HEK293T (cell line): Measurements from ENCODE around the gene GAB4.
"Not testable (repeated sequence)": the region's sequence is repeated elsewhere in the genome, so short reads cannot be mapped to it uniquely, and the experiment has no call there.

Source experiments
- ARNT ChIP-seq: fragments of 450-650 bp; IDR thresholded peaks from 2 replicates; pipeline ENCODE4 v1.6.1; 2017; ENCODE audit warnings: mild to moderate bottlenecking
- BHLHE40 ChIP-seq: fragments of 450-650 bp; IDR thresholded peaks from 2 replicates; pipeline ENCODE4 v1.6.1; 2016; ENCODE audit warnings: mild to moderate bottlenecking, moderate library complexity, borderline replicate concordance
- ELF4 ChIP-seq: fragments of 450-650 bp; IDR thresholded peaks from 2 replicates; pipeline ENCODE4 v1.6.1; 2017; ENCODE audit warnings: antibody characterized with exemption
- FOXA1 ChIP-seq: fragments of 450-650 bp; IDR thresholded peaks from 2 replicates; pipeline ENCODE4 v1.6.1; 2016; ENCODE audit warnings: mild to moderate bottlenecking
- FOXK2 ChIP-seq: fragments of 450-650 bp; IDR thresholded peaks from 2 replicates; pipeline ENCODE4 v1.6.1; 2016; ENCODE audit warnings: mild to moderate bottlenecking
- FOXM1 ChIP-seq: fragments of 450-650 bp; IDR thresholded peaks from 2 replicates; pipeline ENCODE4 v1.6.1; 2017; ENCODE audit warnings: mild to moderate bottlenecking, borderline replicate concordance
- HDGF ChIP-seq: fragments of 450-650 bp; IDR thresholded peaks from 2 replicates; pipeline ENCODE4 v1.6.1; 2017; ENCODE audit warnings: antibody characterized with exemption, borderline replicate concordance
- LEF1 ChIP-seq: fragments of 450-650 bp; IDR thresholded peaks from 2 replicates; pipeline ENCODE4 v1.6.1; 2017; ENCODE audit warnings: mild to moderate bottlenecking, borderline replicate concordance
- NFRKB ChIP-seq: fragments of 450-650 bp; IDR thresholded peaks from 2 replicates; pipeline ENCODE4 v1.6.1; 2016; ENCODE audit warnings: mild to moderate bottlenecking, moderate library complexity
- SP1 ChIP-seq: fragments of 450-650 bp; IDR thresholded peaks from 2 replicates; pipeline ENCODE4 v1.6.1; 2017
- SUZ12 ChIP-seq: fragments of 450-650 bp; IDR thresholded peaks from 2 replicates; pipeline ENCODE4 v1.6.1; 2016; ENCODE audit warnings: mild to moderate bottlenecking
- TARDBP ChIP-seq: fragments of 450-650 bp; IDR thresholded peaks from 2 replicates; pipeline ENCODE4 v1.6.1; 2016
- ZNF384 ChIP-seq: fragments of 450-650 bp; IDR thresholded peaks from 2 replicates; pipeline ENCODE4 v1.6.1; 2016
- TF ChIP-seq, protein P1 (sequence below): fragments of 450-650 bp; IDR thresholded peaks from 2 replicates; pipeline ENCODE4 v1.6.1; 2016

DNA sequence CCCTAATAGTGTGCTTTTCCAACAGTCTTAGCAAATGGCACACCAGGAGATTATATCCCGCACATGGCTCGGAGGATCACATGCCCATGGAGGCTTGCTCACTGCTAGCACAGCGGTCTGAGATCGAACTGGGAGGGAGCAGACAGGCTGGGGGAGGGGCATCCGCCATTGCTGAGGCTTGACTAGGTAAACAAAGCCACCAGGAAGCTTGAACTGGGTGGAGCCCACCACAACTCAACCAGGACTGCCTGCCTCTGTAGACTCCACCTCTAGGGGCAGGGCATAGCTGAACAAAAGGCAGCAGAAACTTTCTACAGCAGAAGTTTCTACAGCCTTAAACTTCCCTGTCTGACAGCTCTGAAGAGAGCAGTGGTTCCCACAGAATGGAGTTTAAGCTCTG is 16.4 kb upstream of the GAB4 start:
- TF ChIP-seq BHLHE40, FOXM1, SUZ12, TARDBP, ELF4, HDGF, SP1, FOXA1, ZNF384, FOXK2, LEF1, ARNT, NFRKB: not testable (repeated sequence)
- TF ChIP-seq, protein P1, sequence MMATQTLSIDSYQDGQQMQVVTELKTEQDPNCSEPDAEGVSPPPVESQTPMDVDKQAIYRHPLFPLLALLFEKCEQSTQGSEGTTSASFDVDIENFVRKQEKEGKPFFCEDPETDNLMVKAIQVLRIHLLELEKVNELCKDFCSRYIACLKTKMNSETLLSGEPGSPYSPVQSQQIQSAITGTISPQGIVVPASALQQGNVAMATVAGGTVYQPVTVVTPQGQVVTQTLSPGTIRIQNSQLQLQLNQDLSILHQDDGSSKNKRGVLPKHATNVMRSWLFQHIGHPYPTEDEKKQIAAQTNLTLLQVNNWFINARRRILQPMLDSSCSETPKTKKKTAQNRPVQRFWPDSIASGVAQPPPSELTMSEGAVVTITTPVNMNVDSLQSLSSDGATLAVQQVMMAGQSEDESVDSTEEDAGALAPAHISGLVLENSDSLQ: not testable (repeated sequence)
